GM12891 (cell line): ENCODE data around the gene HSD3B2. TPM values are rescaled to one million over a fixed set of nuclear protein-coding genes. Genes with fewer than 3 reads are reported as not detected.
"Not testable (repeated sequence)": the region's sequence is repeated elsewhere in the genome, so short reads cannot be mapped to it uniquely, and the experiment has no call there.

Experiments
- DNase-seq: peaks from one replicate; pipeline ENCODE4 v3.0.0; 2011; ENCODE audit warnings: low spot score; ENCODE audit not compliant: insufficient read length
- FAIRE-seq: peaks from 2 replicates; lab custom pipeline; 2011; peaks lifted over from hg19 to GRCh38; lab: Jason Lieb, UNC
- PAX5 ChIP-seq: IDR thresholded peaks from 2 replicates; pipeline ENCODE4 v1.6.1; 2011; ENCODE audit warnings: low read length, moderate library complexity, mild to moderate bottlenecking; ENCODE audit not compliant: insufficient read depth, severe bottlenecking
- POLR2A ChIP-seq: IDR thresholded peaks from 2 replicates; pipeline ENCODE4 v1.6.1; 2011; ENCODE audit warnings: low read depth, low read length, control low read depth
- POLR2AphosphoS5 ChIP-seq: IDR thresholded peaks from 2 replicates; pipeline ENCODE4 v1.6.1; 2011; ENCODE audit warnings: low read depth, low read length, control low read depth
- POU2F2 ChIP-seq: IDR thresholded peaks from 2 replicates; pipeline ENCODE4 v1.6.1; 2011; ENCODE audit warnings: low read depth, mild to moderate bottlenecking, control low read depth, low read length, moderate library complexity
- SPI1 ChIP-seq: IDR thresholded peaks from 2 replicates; pipeline ENCODE4 v1.6.1; 2011; ENCODE audit warnings: low read depth, low read length, control low read depth
- TAF1 ChIP-seq: IDR thresholded peaks from 2 replicates; pipeline ENCODE4 v1.6.1; 2011; ENCODE audit warnings: low read depth, low read length, control low read depth
- polyA plus RNA-seq: library from polyadenylated mRNA; unstranded; fragments of >200 nt; gene quantifications from one replicate; pipeline ENCODE4 v1.2.1, GENCODE V29; 2012; ENCODE audit warnings: low read depth, missing spikeins, inconsistent platforms; ENCODE audit not compliant: missing spikeins

Gene HSD3B2
- not detected for polyA plus RNA-seq

GRCh38 chr1:119414950-119415349 lies at the start of gene HSD3B2:
TSS of gene HSD3B2 (plus strand) at chr1:119415150. CDS start at chr1:119415420, 270 bp downstream.
- FAIRE-seq (no peak), DNase-seq (no peak)
- TF ChIP-seq PAX5 (no peak), POU2F2 (no peak), TAF1 (no peak), POLR2A (no peak), POLR2AphosphoS5 (no peak), SPI1 (no peak)

GRCh38 chr1:119366424-119366823 lies 48.5 kb upstream of the HSD3B2 start:
- TF ChIP-seq POLR2A = no peak
- TF ChIP-seq PAX5 = no peak
- no peak for TF ChIP-seq POU2F2
- TF ChIP-seq TAF1 = no peak
- TF ChIP-seq POLR2AphosphoS5 = no peak
- no peak for TF ChIP-seq SPI1
- FAIRE-seq (no peak), DNase-seq (no peak)

GRCh38 chr1:119367432-119368124 lies 47.4 kb upstream of the HSD3B2 start:
- FAIRE-seq (peak; percentile 72), DNase-seq (peak; percentile 15)
- no peak for TF ChIP-seq SPI1
- TF ChIP-seq PAX5 = no peak
- no peak for TF ChIP-seq TAF1

DNA sequence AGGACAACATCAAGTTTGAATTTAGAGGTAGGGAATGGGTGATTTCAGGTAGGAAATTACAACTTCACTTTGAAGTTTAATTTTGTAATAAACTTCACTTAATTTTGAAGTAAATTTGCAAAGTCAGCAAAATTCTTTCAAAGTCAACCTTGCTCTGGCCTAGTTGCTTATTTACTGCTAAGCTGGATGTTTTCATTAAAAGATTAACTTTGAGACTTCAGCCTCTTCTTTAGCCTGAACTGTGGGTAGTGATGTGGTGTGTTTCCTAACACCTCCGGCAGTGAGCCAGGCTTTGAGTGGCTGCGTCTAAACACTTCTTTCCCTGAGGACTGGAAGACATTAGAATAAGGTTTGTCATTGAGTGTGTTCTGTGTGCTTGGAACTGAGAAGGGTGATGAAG lies 46.4 kb upstream of the HSD3B2 start, which contains the start of gene HAO2:
Gene HAO2, plus strand, starts transcription at position 232 of the 400 bp plus-strand sequence. CDS start 12,301 bp downstream, outside the sequence.
- FAIRE-seq (no peak), DNase-seq (no peak)

DNA sequence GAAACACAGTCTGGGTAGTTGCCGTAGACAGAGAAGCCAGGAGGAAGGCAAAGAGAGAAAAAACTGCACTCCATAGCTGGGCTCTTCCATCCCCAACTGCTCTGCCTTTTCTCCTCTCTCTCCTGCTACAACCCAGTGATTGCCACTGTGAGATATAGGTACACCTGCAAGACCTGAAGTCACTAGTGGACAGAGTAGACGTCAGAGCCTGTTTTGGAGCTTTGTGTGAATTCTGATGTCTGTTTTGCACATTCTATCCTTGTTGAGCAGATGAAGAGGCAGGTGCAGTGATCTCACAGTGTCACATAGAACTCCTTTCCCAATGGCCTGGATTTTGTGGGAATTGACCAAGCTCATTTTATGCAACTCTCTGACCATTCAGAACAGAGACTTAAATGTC lies 44.2 kb upstream of the HSD3B2 start:
- TF ChIP-seq POU2F2 (no peak), SPI1 (no peak), POLR2AphosphoS5 (no peak)
- FAIRE-seq = no peak
- DNase-seq = no peak

More for the DNA sequence above, 46.4 kb upstream of the HSD3B2 start, which contains the start of gene HAO2:
- no peak for TF ChIP-seq POLR2A
- no peak for TF ChIP-seq SPI1
- no peak for TF ChIP-seq POU2F2
- no peak for TF ChIP-seq TAF1

DNA sequence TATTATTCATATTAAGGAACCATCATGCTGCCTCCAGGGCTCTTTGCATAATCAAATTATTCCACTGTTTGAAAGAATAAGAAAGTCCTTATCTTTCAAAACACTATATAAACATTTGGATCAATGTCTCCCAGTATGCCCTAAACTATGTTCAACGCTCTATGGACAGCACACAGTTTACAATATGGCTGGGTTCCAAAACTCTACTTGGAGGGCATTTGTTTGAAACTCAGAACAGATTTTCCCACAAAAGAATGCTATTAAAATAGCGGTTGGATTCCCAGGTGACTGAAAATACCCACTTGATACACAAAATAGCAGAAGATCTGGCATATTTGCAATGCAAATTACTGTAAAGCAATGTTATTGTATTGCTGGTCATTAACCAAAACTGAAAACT lies 43.1 kb upstream of the HSD3B2 start:
- TF ChIP-seq POU2F2 (no peak), POLR2AphosphoS5 (no peak), TAF1 (no peak), SPI1 (no peak), POLR2A (no peak), PAX5 (no peak)
- no peak for FAIRE-seq
- no peak for DNase-seq

GRCh38 chr1:119372503-119373086 lies 42.4 kb upstream of the HSD3B2 start:
- DNase-seq (peak; percentile 29), FAIRE-seq (no peak)
- TF ChIP-seq POLR2A = no peak
- no peak for TF ChIP-seq PAX5
- no peak for TF ChIP-seq POLR2AphosphoS5

- DNase-seq (no peak), FAIRE-seq (no peak)
- TF ChIP-seq PAX5 = no peak
- TF ChIP-seq POU2F2 = no peak
- no peak for TF ChIP-seq TAF1
- no peak for TF ChIP-seq POLR2AphosphoS5
- TF ChIP-seq SPI1 = no peak
- TF ChIP-seq POLR2A = no peak
Observed at GRCh38 chr1:119373465-119373864, 41.5 kb upstream of the HSD3B2 start.

DNA sequence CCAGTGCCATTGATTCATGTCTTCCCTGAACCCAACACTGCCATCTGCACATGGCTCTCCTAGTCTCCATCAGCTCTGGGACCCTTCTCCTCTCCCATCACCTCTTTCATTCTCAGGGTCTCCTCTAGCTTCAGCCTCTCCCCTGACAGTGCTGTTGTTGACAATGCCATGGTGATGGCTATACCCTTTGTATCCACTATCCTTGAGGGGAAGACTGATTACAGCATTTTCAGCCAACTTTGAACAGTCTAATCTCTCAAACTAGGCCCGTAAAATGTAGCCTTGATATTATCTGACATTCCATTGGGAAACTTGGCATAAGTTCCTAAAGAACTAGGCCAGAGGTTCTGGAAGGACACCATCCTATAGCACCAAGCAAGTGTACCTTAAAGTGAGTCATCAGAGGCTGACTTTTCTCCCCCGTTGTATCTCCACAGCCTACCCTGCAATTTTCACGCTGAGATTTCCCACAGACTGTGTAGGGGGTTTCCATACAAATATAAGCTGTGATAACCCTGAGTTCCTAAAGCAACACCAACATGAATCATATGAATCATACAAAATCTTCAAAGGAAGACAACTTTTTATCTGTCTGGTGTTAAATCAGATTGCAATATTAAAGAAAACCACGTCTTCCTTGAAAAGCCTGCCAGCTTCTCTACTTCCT lies 40.6 kb upstream of the HSD3B2 start:
- FAIRE-seq (no peak), DNase-seq (no peak)
- TF ChIP-seq POLR2A = no peak
- no peak for TF ChIP-seq PAX5
- TF ChIP-seq POU2F2 = no peak
- TF ChIP-seq SPI1 = no peak
- no peak for TF ChIP-seq TAF1
- TF ChIP-seq POLR2AphosphoS5 = no peak

DNA sequence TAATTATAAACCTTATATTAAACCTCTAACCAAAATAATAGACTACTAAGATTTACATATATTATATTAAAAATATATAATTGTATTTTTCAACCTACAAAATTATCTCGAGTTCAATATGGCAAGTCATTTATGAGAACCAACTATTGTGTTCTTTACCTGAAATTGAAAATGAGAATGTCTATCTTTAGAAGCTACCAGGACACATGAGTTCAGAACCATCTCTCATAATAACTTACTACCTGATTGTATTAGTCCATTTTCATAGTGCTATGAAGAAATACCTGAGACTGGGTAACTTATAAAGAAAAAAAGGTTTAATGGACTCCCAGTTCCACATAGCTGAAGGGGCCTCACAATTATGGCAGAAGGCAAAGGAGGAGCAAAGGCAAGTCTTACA lies 39.6 kb upstream of the HSD3B2 start:
- no peak for DNase-seq
- no peak for FAIRE-seq
- TF ChIP-seq POU2F2 (no peak), POLR2AphosphoS5 (no peak), SPI1 (no peak), PAX5 (no peak), POLR2A (no peak), TAF1 (no peak)

- DNase-seq (no peak), FAIRE-seq (no peak)
- TF ChIP-seq POU2F2 = no peak
- no peak for TF ChIP-seq TAF1
- TF ChIP-seq POLR2AphosphoS5 = no peak
- no peak for TF ChIP-seq SPI1
- TF ChIP-seq PAX5 = no peak
- TF ChIP-seq POLR2A = no peak
Observed at GRCh38 chr1:119376594-119376993, 38.4 kb upstream of the HSD3B2 start.

GRCh38 chr1:119377594-119377993 lies 37.4 kb upstream of the HSD3B2 start:
- not testable (repeated sequence) for DNase-seq, FAIRE-seq
